Sigmoid colon (tissue), 3 donors: ENCODE measurements around the gene TPST1.

Experiments
- POLR2A ChIP-seq, 2 donors: fragments of 450-650 bp; IDR thresholded peaks; one replicate each; pipeline ENCODE4 v1.6.1; 2016; ENCODE audit warnings: antibody characterized with exemption in 2 of 2, mild to moderate bottlenecking in 2 of 2, moderate library complexity in 2 of 2
- TF ChIP-seq, protein P1 (sequence below), 4 experiments: fragments of 450-650 bp in 3 of 4; fragments of 200-600 bp in 1 of 4; IDR thresholded peaks; one replicate each; pipeline ENCODE4 v1.5.1; 2016 to 2019; ENCODE audit warnings: antibody characterized with exemption in 4 of 4, mild to moderate bottlenecking in 3 of 4, moderate library complexity in 2 of 4

DNA sequence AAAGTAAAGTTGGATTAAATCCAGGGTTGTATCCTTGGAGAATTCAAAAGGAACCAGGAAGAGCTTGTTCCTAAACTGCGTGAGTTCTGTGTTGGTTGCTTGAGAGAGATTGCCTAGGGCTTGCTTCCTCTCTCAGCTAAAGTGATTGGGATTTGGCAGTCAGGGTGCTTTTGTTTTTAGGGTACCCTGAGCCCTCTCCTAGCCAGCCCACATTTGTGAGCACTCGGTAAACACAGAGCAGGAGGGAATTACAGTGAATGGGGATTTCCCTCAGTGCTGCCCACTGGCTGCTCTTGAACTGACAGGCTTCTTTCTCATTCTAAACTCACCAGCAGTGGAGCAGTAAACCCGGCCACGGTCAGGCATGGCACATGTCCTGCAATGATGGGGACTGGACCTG is 146.9 kb downstream of the TPST1 start:
- TF ChIP-seq POLR2A (IDR thresholded peaks at IDR 0.05), result no peak
- TF ChIP-seq, protein P1, sequence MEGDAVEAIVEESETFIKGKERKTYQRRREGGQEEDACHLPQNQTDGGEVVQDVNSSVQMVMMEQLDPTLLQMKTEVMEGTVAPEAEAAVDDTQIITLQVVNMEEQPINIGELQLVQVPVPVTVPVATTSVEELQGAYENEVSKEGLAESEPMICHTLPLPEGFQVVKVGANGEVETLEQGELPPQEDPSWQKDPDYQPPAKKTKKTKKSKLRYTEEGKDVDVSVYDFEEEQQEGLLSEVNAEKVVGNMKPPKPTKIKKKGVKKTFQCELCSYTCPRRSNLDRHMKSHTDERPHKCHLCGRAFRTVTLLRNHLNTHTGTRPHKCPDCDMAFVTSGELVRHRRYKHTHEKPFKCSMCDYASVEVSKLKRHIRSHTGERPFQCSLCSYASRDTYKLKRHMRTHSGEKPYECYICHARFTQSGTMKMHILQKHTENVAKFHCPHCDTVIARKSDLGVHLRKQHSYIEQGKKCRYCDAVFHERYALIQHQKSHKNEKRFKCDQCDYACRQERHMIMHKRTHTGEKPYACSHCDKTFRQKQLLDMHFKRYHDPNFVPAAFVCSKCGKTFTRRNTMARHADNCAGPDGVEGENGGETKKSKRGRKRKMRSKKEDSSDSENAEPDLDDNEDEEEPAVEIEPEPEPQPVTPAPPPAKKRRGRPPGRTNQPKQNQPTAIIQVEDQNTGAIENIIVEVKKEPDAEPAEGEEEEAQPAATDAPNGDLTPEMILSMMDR (IDR thresholded peaks at IDR 0.05), result no peak
